ENCODE data around the gene PDZD2.

The PDZD2 gene

DNA sequence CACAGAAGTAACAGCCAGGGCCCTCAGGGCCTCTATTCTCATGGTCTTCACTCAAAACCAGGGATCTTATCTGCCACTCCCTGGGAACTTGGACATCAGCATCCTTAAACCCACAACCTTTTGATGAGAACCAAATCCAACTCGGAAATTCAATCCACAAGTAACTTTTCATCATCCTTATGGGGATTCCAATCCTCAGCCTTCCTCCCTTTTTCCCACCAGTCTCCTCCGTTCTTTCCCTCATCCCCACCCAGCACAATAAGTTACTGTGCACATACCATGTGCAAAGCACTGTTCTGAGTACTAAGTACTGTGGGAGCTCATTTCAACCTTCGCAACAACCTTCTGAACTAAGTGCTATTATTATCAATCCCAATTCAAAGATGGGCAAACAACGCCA lies 518.1 kb downstream of the PDZD2 start:
- no peak for DNase-seq

DNA sequence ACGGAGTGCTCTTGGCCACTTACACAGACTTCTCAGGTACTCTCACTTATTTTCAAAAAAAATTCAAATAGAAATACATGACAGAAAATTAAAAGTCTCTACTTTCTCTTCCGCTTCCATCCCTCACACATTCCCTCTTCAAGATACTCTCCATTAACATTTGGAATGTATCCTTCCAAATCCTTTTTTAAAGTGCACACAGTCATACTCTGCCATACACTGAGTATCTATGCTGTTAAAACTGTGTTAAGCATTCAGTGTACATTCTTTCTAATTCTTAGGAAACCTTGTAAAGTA lies 519.7 kb downstream of the PDZD2 start:
- DNase-seq: no peak

DNA sequence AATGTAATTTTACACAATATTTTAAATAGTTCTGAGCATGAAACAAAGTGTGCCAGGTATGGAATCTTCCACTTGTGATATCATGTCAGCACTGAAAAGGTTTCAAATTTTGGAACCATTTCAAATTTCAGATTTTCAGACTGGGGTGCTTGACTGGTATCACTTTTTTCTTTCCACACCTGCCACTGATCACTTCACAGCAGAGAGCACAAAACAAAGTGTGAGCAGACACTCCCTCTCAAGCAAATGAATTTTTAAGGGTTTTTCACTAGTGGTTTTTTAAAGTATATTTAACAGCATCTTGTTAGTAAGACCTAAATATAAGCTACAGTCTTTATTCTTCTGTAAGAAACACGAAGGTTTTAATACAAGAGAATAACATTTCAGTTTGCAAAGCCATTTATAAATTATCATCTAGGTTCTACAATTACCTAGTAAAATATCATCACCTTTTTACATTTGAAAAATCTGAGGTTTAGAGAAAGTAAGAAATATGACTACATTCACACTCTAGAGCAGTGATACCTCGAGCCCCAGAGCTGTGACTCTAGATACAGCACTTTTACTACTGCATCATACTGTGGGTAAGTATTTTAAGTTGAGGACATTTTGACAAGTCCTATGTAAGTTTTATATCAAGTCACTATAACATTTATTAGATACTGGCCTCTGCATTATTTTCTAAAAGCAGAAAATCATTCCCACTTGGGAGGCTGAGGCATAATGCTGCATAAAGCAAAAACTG lies 520.6 kb downstream of the PDZD2 start:
- no peak for DNase-seq

DNA sequence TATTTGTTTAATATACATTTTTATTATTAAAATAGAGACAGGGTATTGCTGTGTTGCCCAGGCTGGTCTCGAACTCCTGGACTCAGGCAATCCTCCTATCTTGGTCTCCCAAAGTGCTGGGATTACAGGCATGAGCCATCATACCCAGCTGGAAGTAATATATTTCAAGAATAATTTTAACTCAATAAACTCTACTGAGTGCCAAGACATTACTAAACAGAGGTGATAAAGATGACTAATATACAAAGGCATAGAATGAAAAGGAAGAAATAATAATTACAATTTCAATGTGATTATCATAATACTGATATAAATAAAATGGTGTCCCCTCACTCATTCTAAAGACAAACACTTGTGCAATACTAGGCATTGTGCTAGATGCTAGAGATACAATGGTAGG lies 521.3 kb downstream of the PDZD2 start:
- DNase-seq: no peak
